Measurements from ENCODE around the gene BORCS5. TPM values are rescaled to one million over a fixed set of nuclear protein-coding genes. Genes with fewer than 3 reads are reported as not detected.
A peak's percentile ranks its signal among the peaks of the same experiment; 100 is the strongest.

The BORCS5 gene
- total and polyA plus RNA-seq, 2 experiments from 2014 or later = 7.7 to 14.1 TPM

DNA sequence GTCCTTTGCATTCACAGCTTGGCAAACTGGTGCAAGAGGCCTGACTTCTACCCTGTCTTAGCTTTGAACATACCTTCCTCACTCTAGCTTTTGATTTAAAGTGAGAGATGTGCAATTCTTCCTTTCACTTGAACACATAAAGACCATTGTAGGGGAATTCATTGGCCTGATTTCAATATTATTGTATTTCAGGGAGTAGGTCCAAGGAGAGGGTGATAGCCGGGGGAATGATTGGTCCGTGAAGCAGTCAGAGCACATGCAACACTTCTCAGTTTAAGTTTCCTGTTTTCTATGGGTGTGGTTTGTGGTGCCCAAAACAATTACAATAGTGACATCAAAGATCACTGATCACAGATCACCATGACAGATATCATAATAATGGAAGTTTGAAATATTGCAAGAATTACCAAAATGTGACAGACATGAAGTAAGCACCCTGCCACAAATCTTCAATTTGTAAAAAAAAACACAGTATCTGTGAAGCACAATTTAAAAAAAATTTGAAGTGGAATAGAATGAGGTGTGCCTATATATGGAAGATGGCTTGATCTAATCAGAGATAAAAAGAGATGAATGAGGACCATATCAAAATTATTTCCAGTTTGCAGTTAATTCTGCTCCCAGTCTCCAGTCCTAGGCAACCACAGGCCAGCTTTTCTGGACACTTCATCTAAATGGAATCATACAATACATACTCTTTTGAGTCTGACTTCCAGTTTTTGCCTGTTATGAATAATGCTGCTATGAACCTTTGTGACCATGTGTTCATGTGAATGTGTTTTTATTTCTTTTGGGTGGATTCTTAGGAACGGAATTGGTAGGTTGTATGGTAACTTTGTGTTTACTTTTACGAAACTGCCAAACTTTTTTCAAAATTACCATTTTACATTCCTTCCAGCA, 23.2 kb downstream of the BORCS5 start:
- H2AFZ ChIP-seq = peak overlapping the region; percentile 17; the same call in 1 of the 2 replicates
- no peaks in the 10 kb centered on the region for H3K9me3 ChIP-seq (ENCODE audit: low read depth)
- 88 to 89% methylated on average over 4 of the region's 4 CpGs for WGBS, 2 experiments (ENCODE audit: low coverage in 1 of 2, low lambda C conversion rate in 2 of 2, missing lambda C conversion rate in 2 of 2)
- TF ChIP-seq EZH2phosphoT487 (IDR thresholded peaks at IDR 0.05; ENCODE audit: insufficient read depth, low read depth) = no peak
- TF ChIP-seq EZH2 (IDR thresholded peaks at IDR 0.05; ENCODE audit: insufficient read depth, poor library complexity, severe bottlenecking) = no peak
- peak; percentile 61 for DNase-seq
- peaks cover 10% of the 10 kb centered on the region; the same call in 1 of the 2 replicates for H3F3A ChIP-seq (ENCODE audit: insufficient read depth)
- H3K4me2 ChIP-seq (ENCODE audit: unreplicated experiment) = no peak overlapping the region
- no peaks in the 10 kb centered on the region for H4K20me1 ChIP-seq (ENCODE audit: insufficient read depth)
- no peaks in the 10 kb centered on the region for H3K27me3 ChIP-seq (replicated peaks; ENCODE audit: insufficient read depth)
- no peak overlapping the region for H3K9ac ChIP-seq
- no peaks in the 10 kb centered on the region for H3K9me2 ChIP-seq (ENCODE audit: insufficient read depth)
- H3K27ac ChIP-seq = peak overlapping the region; percentile 25; the same call in 1 of the 2 replicates
- in situ Hi-C loops (cut with MboI) = loop anchor here (5.0 kb wide), 1 partner anchor 317 kb away; the partner anchor contains the start of gene GPR19
- H3K4me1 ChIP-seq (ENCODE audit: insufficient read depth) = peaks cover 12% of the 10 kb centered on the region
- H3K79me2 ChIP-seq (ENCODE audit: insufficient read depth) = 0 out of 2 replicates have a peak, but pooled peaks cover 12% of the 10 kb centered on the region
- no peaks in the 10 kb centered on the region for H3K36me3 ChIP-seq (ENCODE audit: low read depth)
- H3K4me3 ChIP-seq = no peak overlapping the region

GRCh38 chr12:12380949-12381593, 24.2 kb downstream of the BORCS5 start:
- DNase-seq = no peak
- Histone ChIP-seq H3F3A (ENCODE audit: insufficient read depth) (peaks cover 10% of the 10 kb centered on the region; the same call in 1 of the 2 replicates), H3K36me3 (ENCODE audit: low read depth) (no peaks in the 10 kb centered on the region), H3K9me2 (ENCODE audit: insufficient read depth) (no peaks in the 10 kb centered on the region), H3K27ac (no peak overlapping the region), H4K20me1 (ENCODE audit: insufficient read depth) (no peaks in the 10 kb centered on the region), H3K4me1 (ENCODE audit: insufficient read depth) (peaks cover 12% of the 10 kb centered on the region), H3K9ac (no peak overlapping the region), H3K9me3 (ENCODE audit: low read depth) (no peaks in the 10 kb centered on the region), H2AFZ (no peak overlapping the region), H3K79me2 (ENCODE audit: insufficient read depth) (0 out of 2 replicates have a peak, but pooled peaks cover 12% of the 10 kb centered on the region), H3K4me3 (no peak overlapping the region), H3K4me2 (ENCODE audit: unreplicated experiment) (no peak overlapping the region), H3K27me3 (replicated peaks; ENCODE audit: insufficient read depth) (no peaks in the 10 kb centered on the region)
- 88 to 93% methylated on average over 6 of the region's 6 CpGs for WGBS, 2 experiments (ENCODE audit: low coverage in 1 of 2, low lambda C conversion rate in 2 of 2, missing lambda C conversion rate in 2 of 2)
- TF ChIP-seq EZH2 (IDR thresholded peaks at IDR 0.05; ENCODE audit: insufficient read depth, poor library complexity, severe bottlenecking) (no peak), EZH2phosphoT487 (IDR thresholded peaks at IDR 0.05; ENCODE audit: insufficient read depth, low read depth) (no peak)
- in situ Hi-C loops (cut with MboI) = no loop called here

DNA sequence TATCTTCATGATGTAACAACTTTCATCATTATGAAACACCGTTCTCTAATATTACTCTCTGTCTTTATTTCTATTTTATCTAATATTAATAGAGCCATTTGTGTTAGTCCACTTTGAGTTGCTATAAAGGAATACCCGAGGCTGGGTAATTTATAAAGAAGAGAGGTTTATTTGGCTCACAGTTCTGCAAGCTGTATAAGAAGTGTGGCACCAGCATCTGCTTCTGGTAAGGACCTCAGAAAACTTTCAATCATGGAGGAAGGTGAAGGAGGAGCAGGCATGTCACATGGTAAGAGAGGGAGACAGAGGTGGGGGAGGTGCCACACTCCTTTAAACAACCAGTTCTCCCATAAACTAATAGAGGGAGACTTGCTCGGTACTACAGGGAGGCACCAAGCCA, 25.1 kb downstream of the BORCS5 start:
- no peak overlapping the region for H2AFZ ChIP-seq
- H3K9me3 ChIP-seq (ENCODE audit: low read depth) = no peaks in the 10 kb centered on the region
- H3K79me2 ChIP-seq (ENCODE audit: insufficient read depth) = 0 out of 2 replicates have a peak, but pooled peaks cover 12% of the 10 kb centered on the region
- H3K9ac ChIP-seq = no peak overlapping the region
- no peaks in the 10 kb centered on the region for H4K20me1 ChIP-seq (ENCODE audit: insufficient read depth)
- no peaks in the 10 kb centered on the region for H3K9me2 ChIP-seq (ENCODE audit: insufficient read depth)
- TF ChIP-seq EZH2 (IDR thresholded peaks at IDR 0.05; ENCODE audit: insufficient read depth, poor library complexity, severe bottlenecking) (no peak), EZH2phosphoT487 (IDR thresholded peaks at IDR 0.05; ENCODE audit: insufficient read depth, low read depth) (no peak)
- in situ Hi-C loops (cut with MboI) = no loop called here
- DNase-seq = no peak
- 93 to 97% methylated on average over 3 of the region's 3 CpGs for WGBS, 2 experiments (ENCODE audit: low coverage in 1 of 2, low lambda C conversion rate in 2 of 2, missing lambda C conversion rate in 2 of 2)
- H3K27ac ChIP-seq = no peak overlapping the region
- H3K36me3 ChIP-seq (ENCODE audit: low read depth) = no peaks in the 10 kb centered on the region
- peaks cover 10% of the 10 kb centered on the region; the same call in 1 of the 2 replicates for H3F3A ChIP-seq (ENCODE audit: insufficient read depth)
- H3K4me2 ChIP-seq (ENCODE audit: unreplicated experiment) = no peak overlapping the region
- H3K27me3 ChIP-seq (replicated peaks; ENCODE audit: insufficient read depth) = no peaks in the 10 kb centered on the region
- H3K4me1 ChIP-seq (ENCODE audit: insufficient read depth) = peaks cover 12% of the 10 kb centered on the region
- H3K4me3 ChIP-seq = no peak overlapping the region

DNA sequence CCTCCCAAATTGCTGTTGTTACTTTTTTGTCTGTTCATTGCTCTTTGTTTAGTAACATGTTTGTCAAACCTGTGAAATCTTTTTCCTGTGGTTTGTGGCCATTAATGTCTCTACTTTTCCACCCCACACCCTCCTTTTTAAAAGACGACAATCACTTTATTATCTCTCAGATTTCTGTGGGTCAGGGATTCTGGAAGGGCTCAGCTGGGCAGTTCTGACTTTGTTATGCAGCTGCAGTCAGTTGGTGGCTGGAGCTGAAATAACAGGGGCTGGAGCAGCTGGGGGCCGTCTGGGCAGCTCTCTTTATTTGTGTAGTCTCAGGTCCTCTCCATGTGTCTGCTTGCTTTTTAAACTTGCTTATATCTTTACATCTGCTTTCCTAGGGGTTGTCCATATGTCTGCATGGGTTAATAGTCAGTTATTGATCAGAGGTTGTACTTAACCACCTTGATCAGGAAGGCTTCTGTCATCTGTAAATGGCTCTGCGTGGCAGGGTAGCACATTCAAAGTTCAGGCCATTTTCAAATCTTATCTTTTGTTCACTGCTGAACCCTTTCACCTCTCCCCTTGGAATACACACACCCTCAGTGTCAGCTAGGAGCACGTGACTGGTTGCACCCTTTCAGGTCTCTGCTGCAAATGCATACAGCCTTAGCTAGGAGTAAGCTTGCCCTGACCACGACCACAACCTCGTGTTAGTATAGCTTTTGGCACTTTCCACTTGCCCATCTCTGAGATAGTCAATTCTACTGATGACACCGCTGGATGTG, 27.9 kb downstream of the BORCS5 start:
- Histone ChIP-seq H3F3A (ENCODE audit: insufficient read depth) (peaks cover 10% of the 10 kb centered on the region; the same call in 1 of the 2 replicates), H3K9me3 (ENCODE audit: low read depth) (no peaks in the 10 kb centered on the region), H3K27me3 (replicated peaks; ENCODE audit: insufficient read depth) (no peaks in the 10 kb centered on the region), H3K4me1 (ENCODE audit: insufficient read depth) (peaks cover 25% of the 10 kb centered on the region), H3K9ac (no peak overlapping the region), H3K36me3 (ENCODE audit: low read depth) (no peaks in the 10 kb centered on the region), H3K27ac (no peak overlapping the region), H3K79me2 (ENCODE audit: insufficient read depth) (0 out of 2 replicates have a peak, but pooled peaks cover 12% of the 10 kb centered on the region), H4K20me1 (ENCODE audit: insufficient read depth) (no peaks in the 10 kb centered on the region), H2AFZ (no peak overlapping the region), H3K9me2 (ENCODE audit: insufficient read depth) (no peaks in the 10 kb centered on the region), H3K4me3 (no peak overlapping the region), H3K4me2 (ENCODE audit: unreplicated experiment) (no peak overlapping the region)
- TF ChIP-seq EZH2phosphoT487 (IDR thresholded peaks at IDR 0.05; ENCODE audit: insufficient read depth, low read depth) = no peak
- no peak for TF ChIP-seq EZH2 (IDR thresholded peaks at IDR 0.05; ENCODE audit: insufficient read depth, poor library complexity, severe bottlenecking)
- WGBS, 2 experiments (ENCODE audit: low coverage in 1 of 2, low lambda C conversion rate in 2 of 2, missing lambda C conversion rate in 2 of 2) = 93% methylated on average over 7 of the region's 7 CpGs
- in situ Hi-C loops (cut with MboI) = no loop called here
- no peak for DNase-seq

Data from GM23248 (cell line).